Epithelial cell of prostate (primary cell): ENCODE data around the gene JAK3.

ENCODE experiments used
- DNase-seq: peaks from one replicate; pipeline ENCODE4 v3.0.0-alpha.2; 2011; ENCODE audit warnings: low read depth, low spot score
- H3K27ac ChIP-seq: fragments of 450-650 bp; 2 replicates; pipeline ENCODE4 v1.5.1; 2017; ENCODE audit warnings: mild to moderate bottlenecking

JAK3 gene

GRCh38 chr19:17841810-17842662 is 5.7 kb downstream of the JAK3 start:
- H3K27ac ChIP-seq: no peak overlapping the region

GRCh38 chr19:17841371-17841809 is 6.4 kb downstream of the JAK3 start:
- no peak for DNase-seq
- no peak overlapping the region for H3K27ac ChIP-seq

More at GRCh38 chr19:17841810-17842662, 5.7 kb downstream of the JAK3 start:
- peak; percentile 34 for DNase-seq

- DNase-seq: no peak
These were observed 7.8 kb downstream of the JAK3 start for GRCh38 chr19:17840019-17840418.

GRCh38 chr19:17837972-17838371 is 9.8 kb downstream of the JAK3 start:
- H3K27ac ChIP-seq: no peak overlapping the region
- DNase-seq: no peak

More at GRCh38 chr19:17840019-17840418, 7.8 kb downstream of the JAK3 start:
- H3K27ac ChIP-seq: no peak overlapping the region

- no peak overlapping the region for H3K27ac ChIP-seq
- no peak for DNase-seq
These were observed 11.3 kb downstream of the JAK3 start for GRCh38 chr19:17836530-17836929.

GRCh38 chr19:17835182-17836006 is 12.4 kb downstream of the JAK3 start:
- no peak for DNase-seq
- no peak overlapping the region for H3K27ac ChIP-seq

GRCh38 chr19:17834350-17835181 is 13.2 kb downstream of the JAK3 start:
- no peak overlapping the region for H3K27ac ChIP-seq
- DNase-seq: no peak

DNA sequence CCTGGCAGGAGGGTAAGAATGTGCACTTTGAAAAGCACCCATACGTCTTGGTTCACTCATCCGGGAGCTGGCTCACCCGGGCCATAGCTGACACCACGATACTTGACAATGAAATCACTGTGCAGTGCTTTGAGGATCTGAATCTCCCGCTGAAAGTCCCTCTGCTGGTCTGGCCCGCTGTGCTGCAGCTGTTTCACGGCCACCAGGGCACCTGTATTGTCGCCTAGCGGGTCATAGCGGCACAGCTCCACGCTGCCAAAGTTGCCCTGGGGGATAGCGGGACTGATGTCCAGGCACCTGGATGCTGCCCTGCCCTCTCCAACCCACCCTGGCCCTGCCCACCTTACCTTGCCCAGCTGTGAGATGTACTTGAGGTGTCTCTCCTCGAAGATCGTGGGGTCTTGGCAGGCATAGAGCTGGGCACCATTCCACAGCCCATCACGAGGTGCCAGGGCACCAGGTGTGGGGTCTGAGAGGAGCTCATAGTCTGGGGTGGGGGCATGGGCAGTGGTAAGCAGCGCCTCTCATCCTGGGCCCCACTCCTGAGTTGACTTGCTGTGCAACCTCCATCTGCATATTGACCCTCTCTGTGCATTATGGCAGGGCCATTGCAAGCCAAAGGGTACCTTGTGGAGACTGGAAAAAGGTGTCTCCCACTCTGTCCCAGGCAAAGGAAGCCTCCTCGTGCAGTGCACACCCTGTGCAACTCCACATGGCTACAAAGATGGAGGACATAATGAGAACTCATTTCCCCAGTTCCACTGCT is 15.2 kb downstream of the JAK3 start:
- DNase-seq: no peak
- no peak overlapping the region for H3K27ac ChIP-seq

- H3K27ac ChIP-seq: no peak overlapping the region
These were observed 16.3 kb downstream of the JAK3 start for GRCh38 chr19:17831419-17831888.

GRCh38 chr19:17830567-17831418 is 17.0 kb downstream of the JAK3 start:
- DNase-seq: peak; percentile 48
- H3K27ac ChIP-seq: peak overlapping the region; percentile 59

More at GRCh38 chr19:17831419-17831888, 16.3 kb downstream of the JAK3 start:
- DNase-seq: no peak

DNA sequence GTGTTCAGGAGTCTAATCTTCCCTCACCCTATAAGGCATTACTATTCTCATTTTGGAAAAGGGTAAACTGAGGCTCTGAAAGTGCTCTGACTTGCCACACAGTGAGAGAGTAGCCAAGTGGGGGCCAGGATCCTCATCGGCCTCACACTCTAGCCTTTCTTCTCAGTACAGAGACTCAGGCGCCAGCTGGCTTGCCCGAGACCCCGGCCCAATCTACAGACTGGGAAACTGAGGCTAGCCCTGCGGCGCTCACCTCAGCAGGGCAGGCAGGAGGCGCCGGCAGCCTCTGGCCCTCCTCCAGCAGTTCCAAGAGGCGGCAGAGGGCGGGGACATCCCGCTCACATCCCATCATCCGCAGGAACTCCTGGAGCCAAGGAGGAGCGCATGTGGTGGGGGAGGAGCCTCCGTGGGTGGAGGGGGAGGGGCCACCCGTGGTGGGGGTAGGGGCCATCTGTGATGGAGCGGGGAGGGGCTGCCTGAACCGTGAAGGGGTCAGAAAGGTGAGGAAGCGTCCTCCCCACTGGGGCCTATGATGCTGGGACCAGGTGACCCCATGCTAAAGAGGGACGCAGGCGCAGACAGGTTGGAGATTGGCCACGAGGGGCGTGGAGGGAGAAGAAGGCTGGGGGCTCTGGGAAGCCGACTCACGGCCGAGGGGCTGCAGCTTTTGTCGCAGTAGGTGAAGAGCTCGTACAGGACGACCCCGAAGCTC is 17.8 kb downstream of the JAK3 start:
- no peak for DNase-seq
- peak overlapping the region; percentile 59 for H3K27ac ChIP-seq

- DNase-seq: no peak
- H3K27ac ChIP-seq: no peak overlapping the region
These were observed 21.2 kb downstream of the JAK3 start for GRCh38 chr19:17826508-17827056.

GRCh38 chr19:17824339-17824738 is 23.4 kb downstream of the JAK3 start:
- H3K27ac ChIP-seq: no peak overlapping the region
- no peak for DNase-seq

GRCh38 chr19:17821190-17821589 is 26.6 kb downstream of the JAK3 start, which contains the start of gene INSL3:
TSS of gene INSL3 (minus strand) at chr19:17821519. CDS start at chr19:17821506, 13 bp downstream.
- no peak within 1 kb of the TSS for H3K27ac ChIP-seq
- no peak for DNase-seq

GRCh38 chr19:17817668-17818363 is 30.0 kb downstream of the JAK3 start:
- no peak for DNase-seq
- H3K27ac ChIP-seq: no peak overlapping the region

DNA sequence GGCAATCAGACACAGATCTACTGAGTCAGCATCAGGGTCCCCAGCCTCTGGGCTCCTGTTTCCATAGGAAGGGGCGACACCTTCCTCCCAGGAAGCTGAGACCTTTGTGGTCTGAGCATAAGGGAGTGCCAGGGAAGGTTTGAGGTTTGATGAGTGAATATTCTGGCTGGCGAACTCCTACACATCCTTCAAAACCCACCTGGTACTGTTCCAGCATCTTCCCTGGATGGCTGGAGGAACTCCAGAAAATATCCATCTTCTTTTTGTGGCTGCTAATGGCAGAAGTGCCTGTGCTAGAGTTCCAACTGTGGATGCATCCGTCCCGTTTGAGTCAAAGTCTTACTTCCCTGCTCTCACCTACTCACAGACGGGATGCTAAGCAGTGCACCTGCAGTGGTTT is 35.7 kb downstream of the JAK3 start:
- no peak for DNase-seq
- no peak overlapping the region for H3K27ac ChIP-seq

- no peak overlapping the region for H3K27ac ChIP-seq
- no peak for DNase-seq
These were observed 36.1 kb downstream of the JAK3 start for GRCh38 chr19:17811681-17812080.
